Skin epidermis (tissue), 12 donors: ENCODE measurements around the gene PRRG4.
"Not testable (repeated sequence)": the region's sequence is repeated elsewhere in the genome, so short reads cannot be mapped to it uniquely, and the experiment has no call there.

ENCODE experiments used
- H3K27ac ChIP-seq, 21 experiments: fragments of 200-600 bp; sonication (generic) in 11 of 21; one replicate each; pipeline ENCODE4 v1.5.0; 2020; ENCODE audit warnings: mild to moderate bottlenecking in 3 of 21, inconsistent platforms in 2 of 21, moderate library complexity in 2 of 21
- H3K4me3 ChIP-seq, 7 experiments: fragments of 200-600 bp; sonication (generic) in 2 of 7; one replicate each; pipeline ENCODE4 v1.5.0; 2020; ENCODE audit warnings: inconsistent platforms in 2 of 7, mild to moderate bottlenecking in 2 of 7, moderate library complexity in 1 of 7

Gene PRRG4

GRCh38 chr11:32881286-32881685 is 51.6 kb downstream of the PRRG4 start:
- H3K27ac ChIP-seq, result no peak overlapping the region
- no peak overlapping the region for H3K4me3 ChIP-seq

DNA sequence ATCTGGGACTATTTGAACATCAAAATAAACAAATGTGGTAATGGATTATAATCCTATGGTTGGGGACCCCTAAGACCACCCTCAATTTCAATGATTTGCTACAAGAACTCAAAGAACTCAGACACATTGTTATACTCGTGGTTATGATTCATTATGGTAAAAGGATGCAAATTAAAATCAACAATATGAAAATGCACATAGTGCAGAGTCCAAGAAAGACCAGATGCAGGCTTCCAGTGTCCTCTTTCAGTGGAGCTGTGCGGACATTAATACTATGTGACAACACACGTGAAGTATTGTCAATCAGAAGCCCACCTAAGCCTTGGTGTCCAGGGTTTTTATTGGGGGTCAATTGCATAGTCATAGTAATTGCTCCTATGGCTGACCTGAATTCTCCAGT is 53.7 kb downstream of the PRRG4 start:
- Histone ChIP-seq H3K4me3 (no peak overlapping the region), H3K27ac (no peak overlapping the region)

DNA sequence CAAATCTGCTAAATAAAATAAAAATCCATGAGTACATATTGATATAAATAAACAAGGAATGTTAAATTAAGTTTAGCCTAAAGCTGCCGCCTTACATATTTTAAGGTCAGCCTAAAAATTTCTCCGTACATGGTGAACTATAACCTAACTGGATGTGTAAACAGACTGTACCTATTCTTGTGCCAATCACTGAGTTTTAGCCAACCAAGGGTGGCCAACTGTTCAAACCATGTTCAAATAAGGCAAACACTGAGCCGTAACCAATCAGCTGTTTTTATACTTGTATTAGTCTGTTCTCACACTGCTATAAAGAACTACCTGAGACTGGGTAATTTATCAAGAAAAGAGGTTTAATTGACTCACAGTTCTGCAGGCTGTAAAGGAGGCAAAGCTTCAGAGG is 54.3 kb downstream of the PRRG4 start:
- Histone ChIP-seq H3K4me3 (no peak overlapping the region), H3K27ac (no peak overlapping the region)

GRCh38 chr11:32884770-32885384 is 55.1 kb downstream of the PRRG4 start:
- H3K27ac ChIP-seq, result no peak overlapping the region
- no peak overlapping the region for H3K4me3 ChIP-seq

DNA sequence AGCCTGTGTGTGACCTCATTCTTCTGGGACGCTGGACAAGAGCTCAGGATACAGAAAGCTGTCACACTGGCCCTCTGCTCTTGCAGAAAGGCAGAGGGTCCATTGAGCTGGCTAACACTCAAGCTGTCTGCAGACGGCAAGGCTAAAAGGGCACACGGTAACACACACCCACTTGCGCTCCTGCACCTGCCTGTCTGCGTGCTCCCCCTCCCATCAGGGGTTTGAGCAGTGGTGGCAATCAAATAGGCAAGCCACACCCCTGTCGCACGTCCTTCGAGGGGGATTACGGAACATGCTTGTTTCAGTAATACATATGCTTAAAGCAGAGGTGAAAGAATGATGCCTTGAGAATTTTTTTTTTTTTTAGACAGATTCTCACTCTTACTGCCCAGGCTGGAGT is 55.8 kb downstream of the PRRG4 start:
- Histone ChIP-seq H3K4me3 (no peak overlapping the region), H3K27ac (no peak overlapping the region)

DNA sequence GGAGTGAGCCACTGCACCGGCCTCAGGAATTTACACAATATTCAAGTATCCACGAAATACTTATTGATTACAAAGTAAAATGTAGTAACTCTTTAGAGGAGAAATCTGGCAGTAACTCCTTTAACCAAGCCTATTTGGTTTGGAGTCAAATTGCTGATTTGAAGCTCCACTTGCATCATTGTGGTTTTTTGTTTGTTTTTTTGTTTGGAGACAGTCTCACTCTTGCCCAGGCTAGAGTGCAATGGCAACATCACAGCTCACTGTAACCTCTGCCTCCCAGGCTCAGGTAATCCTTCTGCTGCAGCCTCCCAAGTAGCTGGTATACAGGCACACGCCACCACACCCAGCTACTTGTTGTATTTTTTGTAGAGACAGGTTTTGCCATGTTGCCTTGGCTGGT is 56.5 kb downstream of the PRRG4 start:
- no peak overlapping the region for H3K27ac ChIP-seq
- no peak overlapping the region for H3K4me3 ChIP-seq

- H3K4me3 ChIP-seq, H3K27ac ChIP-seq: not testable (repeated sequence)
Observed at GRCh38 chr11:32887707-32888383, 58.1 kb downstream of the PRRG4 start.

DNA sequence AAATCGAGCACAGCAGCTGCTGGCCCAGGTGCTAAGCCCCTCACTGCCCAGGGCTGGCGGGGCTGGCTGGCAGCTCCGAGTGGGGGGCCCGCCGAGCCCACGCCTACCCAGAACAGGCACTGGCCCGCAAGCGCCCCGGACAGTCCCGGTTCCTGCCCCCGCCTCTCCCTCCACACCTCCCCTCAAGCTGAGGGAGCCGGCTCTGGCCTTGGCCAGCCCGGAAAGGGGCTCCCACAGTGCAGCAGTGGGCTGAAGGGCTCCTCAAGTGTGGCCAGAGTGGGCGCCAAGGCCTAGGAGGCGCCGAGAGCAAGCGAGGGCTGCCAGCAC is 58.6 kb downstream of the PRRG4 start:
- H3K4me3 ChIP-seq, H3K27ac ChIP-seq: not testable (repeated sequence)

DNA sequence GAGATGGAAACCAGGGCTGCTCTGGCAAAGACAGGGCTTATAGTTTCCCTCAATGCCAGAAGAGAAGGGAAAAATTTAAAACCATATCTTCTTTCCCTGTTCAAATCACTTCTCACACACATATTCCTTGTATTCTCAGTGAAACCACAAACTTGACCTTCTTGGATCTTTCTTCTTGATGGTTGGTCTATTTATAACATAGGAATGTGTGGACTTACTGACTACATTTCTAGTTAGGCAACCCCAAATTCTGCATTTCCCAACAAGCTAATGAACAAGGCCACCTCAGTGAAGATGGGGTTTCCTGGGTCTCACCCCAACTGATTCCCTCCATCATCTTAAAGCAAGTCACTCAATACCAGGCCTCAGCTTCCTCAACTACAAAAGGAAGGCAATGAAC is 59.1 kb downstream of the PRRG4 start:
- Histone ChIP-seq H3K4me3 (no peak overlapping the region), H3K27ac (no peak overlapping the region)

DNA sequence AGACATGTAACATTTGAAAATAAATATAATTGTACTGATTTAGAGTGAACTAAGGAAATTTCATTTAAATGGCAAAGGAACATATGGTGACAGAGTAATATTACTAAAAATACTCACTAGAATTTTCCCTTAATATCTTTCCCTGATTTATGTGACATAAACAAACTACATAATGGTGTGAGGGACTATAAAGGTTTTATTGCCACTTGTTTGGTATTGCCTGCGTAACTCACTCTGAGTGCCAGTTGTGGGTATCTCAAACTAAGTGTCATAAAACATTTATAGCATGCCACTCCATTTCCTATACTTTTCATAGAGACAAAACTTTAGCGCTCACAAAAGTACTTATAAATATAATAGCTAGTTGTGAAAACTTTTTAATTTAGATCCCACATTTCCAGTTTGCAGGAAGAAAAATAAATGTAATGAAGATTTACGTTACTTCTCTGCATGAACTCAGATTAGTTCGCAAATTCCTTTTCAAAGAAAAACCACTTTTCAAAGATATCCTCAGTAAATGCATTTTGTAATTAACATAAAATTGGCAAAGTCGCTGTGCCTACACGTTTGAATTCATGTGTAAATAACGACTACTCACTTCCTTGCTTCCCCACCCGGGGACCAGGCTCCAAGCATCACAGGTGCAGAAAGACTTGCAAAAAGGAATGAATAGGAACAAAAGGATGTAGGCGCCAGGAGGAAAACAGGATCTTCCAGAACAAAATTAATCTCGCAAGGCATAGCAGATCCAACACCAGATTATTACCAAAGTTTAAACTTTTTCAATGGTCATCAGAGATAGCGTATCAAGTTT is 61.3 kb downstream of the PRRG4 start:
- Histone ChIP-seq H3K4me3 (no peak overlapping the region), H3K27ac (no peak overlapping the region)

DNA sequence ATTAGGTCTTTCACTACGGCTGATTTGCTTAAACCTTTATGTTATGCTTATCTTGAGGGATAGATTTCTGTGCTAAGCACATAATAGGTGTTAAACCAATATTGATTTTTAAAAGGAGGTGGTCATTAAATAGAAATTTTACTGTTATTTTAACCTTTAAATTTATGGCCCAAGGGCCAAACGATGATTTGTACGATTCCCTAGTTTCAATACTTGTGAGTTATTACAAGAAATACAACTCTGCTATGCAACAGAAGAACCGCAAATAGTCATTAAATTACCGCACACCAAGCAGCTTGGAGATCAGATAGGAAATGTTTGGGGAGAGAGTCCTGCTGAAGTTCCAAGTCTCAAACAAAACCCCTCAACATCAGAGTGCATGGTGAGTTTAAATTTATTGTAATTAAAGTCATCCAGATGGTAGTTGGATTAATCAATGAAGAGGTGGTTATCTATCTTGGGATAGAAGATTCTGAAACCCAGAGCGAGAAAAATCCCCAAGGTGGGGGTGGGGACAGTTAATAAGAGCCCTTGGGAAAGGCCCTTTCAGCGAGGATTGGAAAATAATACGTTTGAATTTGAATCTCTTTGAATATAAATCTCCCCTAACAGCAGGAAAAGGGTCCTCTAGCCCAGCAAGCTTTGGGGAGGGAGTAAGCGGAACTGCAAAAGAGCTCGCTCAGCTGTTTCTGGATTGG is 62.1 kb downstream of the PRRG4 start:
- Histone ChIP-seq H3K4me3 (peak overlapping the region; percentile 82 to 98 (median 91)), H3K27ac (peak overlapping the region; percentile 87 to 99 (median 96))

GRCh38 chr11:32892355-32893092 is 62.8 kb downstream of the PRRG4 start, which contains the start of gene QSER1:
Gene QSER1 (plus strand): TSS chr11:32892811. CDS start chr11:32893126, 315 bp downstream.
- Histone ChIP-seq H3K4me3 (peak within 1 kb of the TSS; percentile 82 to 98 (median 91)), H3K27ac (peak within 1 kb of the TSS; percentile 87 to 99 (median 96))

GRCh38 chr11:32893093-32893342 is 63.3 kb downstream of the PRRG4 start:
- Histone ChIP-seq H3K4me3 (peak overlapping the region; percentile 82 to 98 (median 91)), H3K27ac (peak overlapping the region; percentile 87 to 99 (median 96))

DNA sequence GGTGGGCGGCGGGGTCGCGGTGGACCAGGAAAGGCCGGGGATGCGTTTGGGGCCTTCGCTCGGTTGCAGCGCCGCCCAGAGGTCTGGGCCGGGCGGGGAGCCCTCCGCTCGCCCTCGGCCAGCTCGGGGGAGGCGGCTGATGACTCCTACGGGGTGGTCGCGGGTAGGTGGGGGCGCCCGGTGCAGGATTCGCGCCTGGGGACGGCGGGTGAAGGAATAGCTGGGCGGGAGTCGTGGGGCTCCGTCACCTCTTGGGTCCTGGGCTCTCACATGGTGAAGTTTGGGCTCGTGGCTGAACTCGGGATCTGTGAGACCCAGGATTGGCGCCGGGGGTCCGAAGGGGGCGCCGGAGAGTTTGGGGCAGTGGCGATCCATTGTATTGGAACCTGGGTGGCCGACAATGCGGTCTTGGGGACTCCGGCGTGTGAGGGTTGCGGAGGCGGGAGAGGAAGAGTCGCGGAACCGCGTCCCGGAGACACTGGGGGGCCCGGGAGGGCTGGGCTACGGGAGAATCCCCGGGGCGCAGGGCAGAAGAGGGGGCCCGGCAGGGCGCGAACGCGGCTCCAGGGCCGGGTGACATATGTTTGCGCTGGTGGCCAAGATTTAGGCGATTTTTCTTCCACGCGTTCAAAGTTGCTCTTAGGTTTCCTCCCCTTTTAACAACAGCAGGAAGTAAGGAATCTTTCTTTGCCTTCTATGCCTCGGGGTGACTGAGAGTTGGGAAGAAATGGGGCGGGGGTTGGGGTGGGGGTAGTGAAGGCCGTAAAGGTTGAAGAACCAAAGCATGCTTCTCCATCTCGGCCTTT is 63.8 kb downstream of the PRRG4 start:
- Histone ChIP-seq H3K27ac (peak overlapping the region; percentile 87 to 99 (median 96)), H3K4me3 (peak overlapping the region; percentile 82 to 98 (median 91))

- Histone ChIP-seq H3K27ac (peak overlapping the region in 18 of 21 experiments; percentile 25 to 99 (median 96)), H3K4me3 (peak overlapping the region; percentile 82 to 98 (median 91))
Observed at GRCh38 chr11:32894149-32894827, 64.6 kb downstream of the PRRG4 start.

- Histone ChIP-seq H3K27ac (peak overlapping the region in 2 of 21 experiments; percentile 94 to 97), H3K4me3 (peak overlapping the region in 1 of 7 experiments; percentile 98)
Observed at GRCh38 chr11:32894921-32895320, 65.2 kb downstream of the PRRG4 start.

GRCh38 chr11:32895471-32895870 is 65.7 kb downstream of the PRRG4 start:
- H3K27ac ChIP-seq, result no peak overlapping the region
- no peak overlapping the region for H3K4me3 ChIP-seq

- H3K27ac ChIP-seq, result no peak overlapping the region
- H3K4me3 ChIP-seq, result no peak overlapping the region
Observed at GRCh38 chr11:32897103-32897502, 67.4 kb downstream of the PRRG4 start.
